Astrocyte (in vitro differentiated cells and primary cell): ENCODE data around the gene PGM5. TPM values are rescaled to one million over a fixed set of nuclear protein-coding genes. Genes with fewer than 3 reads are reported as not detected.

Experiments used
- DNase-seq: peaks from one replicate; pipeline ENCODE4 v3.0.0-alpha.2; 2010; ENCODE audit warnings: low read depth
- FAIRE-seq: peaks from 2 replicates; lab custom pipeline; 2011; peaks lifted over from hg19 to GRCh38; lab: Jason Lieb, UNC
- H2AFZ ChIP-seq: 2 replicates; pipeline ENCODE4 v1.6.0; 2012; ENCODE audit warnings: low read depth, low read length, inconsistent platforms
- H3K27ac ChIP-seq: 2 replicates; pipeline ENCODE4 v1.5.1; 2011; ENCODE audit warnings: low read depth, low read length, inconsistent platforms
- H3K27me3 ChIP-seq: 2 replicates; pipeline ENCODE4 v1.6.0; 2011; ENCODE audit warnings: low read length, inconsistent platforms; ENCODE audit not compliant: insufficient read depth
- H3K36me3 ChIP-seq: 2 replicates; pipeline ENCODE4 v1.5.1; 2011; ENCODE audit warnings: low read length, inconsistent platforms; ENCODE audit not compliant: insufficient read depth
- H3K4me1 ChIP-seq: 2 replicates; pipeline ENCODE4 v1.5.1; 2011; ENCODE audit warnings: low read length, inconsistent platforms; ENCODE audit not compliant: insufficient read depth
- H3K4me2 ChIP-seq: 2 replicates; pipeline ENCODE4 v1.6.0; 2012; ENCODE audit warnings: low read length, inconsistent platforms
- H3K4me3 ChIP-seq: 2 replicates; pipeline ENCODE4 v1.5.1; 2011; ENCODE audit warnings: low read depth, mild to moderate bottlenecking, low read length, inconsistent platforms; ENCODE audit not compliant: insufficient read depth
- H3K79me2 ChIP-seq: 2 replicates; pipeline ENCODE4 v1.6.0; 2012; ENCODE audit warnings: mild to moderate bottlenecking, low read length, inconsistent platforms; ENCODE audit not compliant: insufficient read depth
- H3K9ac ChIP-seq: 2 replicates; pipeline ENCODE4 v1.6.0; 2012; ENCODE audit warnings: mild to moderate bottlenecking, low read length, inconsistent platforms
- H3K9me3 ChIP-seq: 2 replicates; pipeline ENCODE4 v1.5.1; 2012; ENCODE audit warnings: low read depth, mild to moderate bottlenecking, low read length, inconsistent platforms; ENCODE audit not compliant: insufficient read depth
- H4K20me1 ChIP-seq: 2 replicates; pipeline ENCODE4 v1.6.0; 2012; ENCODE audit warnings: low read length, inconsistent platforms; ENCODE audit not compliant: insufficient read depth
- H3K27ac Mint-ChIP-seq: one replicate; pipeline ENCODE4 v1.8.0; 2021; ENCODE audit warnings: mild to moderate bottlenecking, mixed read lengths; ENCODE audit not compliant: unreplicated experiment
- H3K27me3 Mint-ChIP-seq: one replicate; pipeline ENCODE4 v1.8.0; 2021; ENCODE audit warnings: low read depth, mixed read lengths; ENCODE audit not compliant: unreplicated experiment
- H3K36me3 Mint-ChIP-seq: one replicate; pipeline ENCODE4 v1.8.0; 2021; ENCODE audit warnings: low read depth, mixed read lengths; ENCODE audit not compliant: unreplicated experiment
- H3K4me1 Mint-ChIP-seq: one replicate; pipeline ENCODE4 v1.8.0; 2021; ENCODE audit warnings: low read depth, mixed read lengths; ENCODE audit not compliant: unreplicated experiment
- H3K4me3 Mint-ChIP-seq: one replicate; pipeline ENCODE4 v1.8.0; 2021; ENCODE audit warnings: mild to moderate bottlenecking, moderate library complexity, mixed read lengths; ENCODE audit not compliant: unreplicated experiment
- H3K9me3 Mint-ChIP-seq: one replicate; pipeline ENCODE4 v1.8.0; 2021; ENCODE audit warnings: mild to moderate bottlenecking, mixed read lengths; ENCODE audit not compliant: unreplicated experiment
- EZH2 ChIP-seq: IDR thresholded peaks from 2 replicates; pipeline ENCODE4 v1.6.1; 2012; ENCODE audit warnings: mild to moderate bottlenecking, low read length, inconsistent platforms; ENCODE audit not compliant: insufficient read depth
- total RNA-seq: library from RNA; stranded (reverse); gene quantifications from 2 replicates; pipeline ENCODE4 v1.2.1, GENCODE V29; 2021
- TF ChIP-seq, protein P1 (sequence below): IDR thresholded peaks from 2 replicates; pipeline ENCODE4 v1.5.1; 2011; ENCODE audit warnings: low read depth, mild to moderate bottlenecking, inconsistent platforms, low read length, moderate library complexity; ENCODE audit not compliant: insufficient read depth

PGM5 gene
- total RNA-seq, 1 donor from 2014 or later: 1.8 TPM

DNA sequence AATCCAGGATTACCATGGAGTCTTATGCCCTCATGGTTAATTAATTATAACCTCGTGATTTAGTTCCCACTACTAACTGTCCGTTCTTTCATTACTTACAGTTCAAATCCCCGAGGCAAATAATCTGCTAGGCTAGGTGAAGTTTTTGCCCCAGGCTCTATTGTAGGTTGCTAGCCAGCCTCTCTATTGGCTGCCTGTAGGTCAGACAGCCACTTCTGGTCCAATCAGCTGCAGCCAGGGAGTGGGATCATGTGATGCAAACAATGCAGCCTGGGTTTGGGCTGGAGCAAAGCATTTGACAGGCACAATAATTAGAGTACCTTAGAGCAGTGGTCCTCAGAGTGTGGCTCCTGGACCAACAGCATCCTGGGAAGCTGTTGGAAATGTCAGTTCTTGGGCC is 166.5 kb downstream of the PGM5 start:
- DNase-seq: no peak
- no peak overlapping the region for H2AFZ ChIP-seq
- Mint-ChIP-seq H3K27ac (no peak overlapping the region), H3K9me3 (peaks cover 5% of the 10 kb centered on the region), H3K27me3 (peaks cover 6% of the 10 kb centered on the region), H3K4me1 (no peaks in the 10 kb centered on the region), H3K36me3 (peaks cover 2% of the 10 kb centered on the region), H3K4me3 (no peak overlapping the region)
- no peaks in the 10 kb centered on the region for H3K9me3 ChIP-seq
- H3K9ac ChIP-seq: no peak overlapping the region
- no peaks in the 10 kb centered on the region for H4K20me1 ChIP-seq
- no peaks in the 10 kb centered on the region for H3K36me3 ChIP-seq
- H3K27ac ChIP-seq: no peak overlapping the region
- no peak for FAIRE-seq
- no peak overlapping the region for H3K4me3 ChIP-seq
- no peak overlapping the region for H3K4me2 ChIP-seq
- H3K4me1 ChIP-seq: no peaks in the 10 kb centered on the region
- TF ChIP-seq EZH2: no peak
- TF ChIP-seq, protein P1, sequence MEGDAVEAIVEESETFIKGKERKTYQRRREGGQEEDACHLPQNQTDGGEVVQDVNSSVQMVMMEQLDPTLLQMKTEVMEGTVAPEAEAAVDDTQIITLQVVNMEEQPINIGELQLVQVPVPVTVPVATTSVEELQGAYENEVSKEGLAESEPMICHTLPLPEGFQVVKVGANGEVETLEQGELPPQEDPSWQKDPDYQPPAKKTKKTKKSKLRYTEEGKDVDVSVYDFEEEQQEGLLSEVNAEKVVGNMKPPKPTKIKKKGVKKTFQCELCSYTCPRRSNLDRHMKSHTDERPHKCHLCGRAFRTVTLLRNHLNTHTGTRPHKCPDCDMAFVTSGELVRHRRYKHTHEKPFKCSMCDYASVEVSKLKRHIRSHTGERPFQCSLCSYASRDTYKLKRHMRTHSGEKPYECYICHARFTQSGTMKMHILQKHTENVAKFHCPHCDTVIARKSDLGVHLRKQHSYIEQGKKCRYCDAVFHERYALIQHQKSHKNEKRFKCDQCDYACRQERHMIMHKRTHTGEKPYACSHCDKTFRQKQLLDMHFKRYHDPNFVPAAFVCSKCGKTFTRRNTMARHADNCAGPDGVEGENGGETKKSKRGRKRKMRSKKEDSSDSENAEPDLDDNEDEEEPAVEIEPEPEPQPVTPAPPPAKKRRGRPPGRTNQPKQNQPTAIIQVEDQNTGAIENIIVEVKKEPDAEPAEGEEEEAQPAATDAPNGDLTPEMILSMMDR: no peak
- peaks cover 3% of the 10 kb centered on the region for H3K27me3 ChIP-seq
- no peaks in the 10 kb centered on the region for H3K79me2 ChIP-seq

DNA sequence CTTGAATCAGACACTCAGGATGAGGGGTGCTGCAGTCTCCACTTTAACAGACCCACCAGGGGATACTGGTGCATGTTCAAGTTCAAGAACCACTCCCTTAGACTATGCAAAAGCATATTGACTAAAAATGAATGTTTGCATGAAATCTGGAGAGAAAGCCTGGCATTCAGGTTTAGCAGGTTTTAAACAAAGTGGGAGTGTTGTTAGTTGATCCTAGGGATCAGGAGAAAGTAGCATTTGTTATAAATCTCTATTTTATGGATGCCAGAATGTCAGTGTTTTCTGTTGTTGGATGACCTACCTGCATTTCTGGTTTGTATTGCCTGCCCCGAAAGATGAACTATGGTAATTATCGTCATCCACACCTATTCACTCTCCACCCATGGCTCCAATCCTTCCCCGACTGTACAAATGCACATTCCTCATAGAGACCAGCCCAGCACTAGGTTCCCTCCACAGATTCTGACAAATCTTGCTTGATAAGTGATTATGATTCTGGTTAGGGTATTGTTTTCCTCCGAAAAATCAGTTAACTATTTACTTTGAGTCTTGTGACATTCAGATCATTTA is 167.0 kb downstream of the PGM5 start:
- FAIRE-seq: no peak
- no peak overlapping the region for H3K27ac ChIP-seq
- DNase-seq: no peak
- TF ChIP-seq, protein P1: no peak
- TF ChIP-seq EZH2: no peak
- no peaks in the 10 kb centered on the region for H3K79me2 ChIP-seq
- H3K4me2 ChIP-seq: no peak overlapping the region
- H4K20me1 ChIP-seq: no peaks in the 10 kb centered on the region
- no peak overlapping the region for H3K9ac ChIP-seq
- no peak overlapping the region for H2AFZ ChIP-seq
- H3K4me3 ChIP-seq: no peak overlapping the region
- Mint-ChIP-seq H3K4me1 (no peaks in the 10 kb centered on the region), H3K9me3 (no peaks in the 10 kb centered on the region), H3K27ac (no peak overlapping the region), H3K36me3 (peaks cover 2% of the 10 kb centered on the region), H3K4me3 (no peak overlapping the region), H3K27me3 (peaks cover 4% of the 10 kb centered on the region)
- H3K9me3 ChIP-seq: no peaks in the 10 kb centered on the region
- H3K4me1 ChIP-seq: no peaks in the 10 kb centered on the region
- peaks cover 3% of the 10 kb centered on the region for H3K27me3 ChIP-seq
- H3K36me3 ChIP-seq: no peaks in the 10 kb centered on the region

DNA sequence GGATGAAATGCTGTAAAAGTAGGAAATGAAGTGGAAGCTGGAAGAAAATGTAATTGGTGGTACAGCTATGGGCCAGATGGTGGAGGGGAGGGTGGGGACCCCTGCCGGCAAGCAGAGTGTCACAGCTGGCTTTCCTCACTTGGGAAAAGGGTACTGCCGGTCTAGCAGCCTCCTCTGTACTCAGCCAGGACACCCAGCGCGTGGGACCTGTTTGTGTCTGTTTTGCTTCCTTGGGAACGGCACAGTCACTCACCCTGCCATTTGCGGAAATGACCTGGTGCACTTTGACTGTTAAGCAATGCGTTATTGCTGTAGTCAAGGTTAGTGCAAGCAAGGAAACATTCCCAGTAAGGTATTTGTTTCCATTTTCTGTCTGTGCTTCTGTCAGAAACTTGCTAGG is 174.2 kb downstream of the PGM5 start:
- Mint-ChIP-seq H3K4me1 (no peaks in the 10 kb centered on the region), H3K36me3 (no peaks in the 10 kb centered on the region), H3K9me3 (no peaks in the 10 kb centered on the region), H3K27ac (no peak overlapping the region), H3K4me3 (no peak overlapping the region), H3K27me3 (peaks cover 16% of the 10 kb centered on the region)
- no peak for TF ChIP-seq EZH2
- TF ChIP-seq, protein P1: no peak
- H3K4me2 ChIP-seq: no peak overlapping the region
- H3K27ac ChIP-seq: no peak overlapping the region
- H2AFZ ChIP-seq: no peak overlapping the region
- H3K4me3 ChIP-seq: no peak overlapping the region
- no peak for DNase-seq
- H3K4me1 ChIP-seq: no peaks in the 10 kb centered on the region
- H3K79me2 ChIP-seq: no peaks in the 10 kb centered on the region
- no peak overlapping the region for H3K9ac ChIP-seq
- no peak for FAIRE-seq
- no peaks in the 10 kb centered on the region for H3K9me3 ChIP-seq
- no peaks in the 10 kb centered on the region for H4K20me1 ChIP-seq
- no peaks in the 10 kb centered on the region for H3K36me3 ChIP-seq
- H3K27me3 ChIP-seq: no peaks in the 10 kb centered on the region
